GM23338 (cell line): ENCODE results near the gene SCN3A. TPM values are rescaled to one million over a fixed set of nuclear protein-coding genes. Genes with fewer than 3 reads are reported as not detected.

Experiments used
- ATAC-seq: fragments of 200-7000 bp; cut with Tn5 transposase; 3 replicates; pipeline ENCODE4 v1.9.1; 2020
- DNase-seq: peaks from one replicate; pipeline ENCODE4 v3.0.0-alpha.2; 2015; ENCODE audit warnings: low spot score
- H2AFZ ChIP-seq: fragments of 200-600 bp; sonication (generic); 2 replicates; pipeline ENCODE4 v1.8.0; 2016; ENCODE audit warnings: antibody characterized with exemption, mild to moderate bottlenecking, moderate library complexity
- H3F3A ChIP-seq: fragments of 200-600 bp; sonication (generic); replicated peaks from 2 replicates; pipeline ENCODE4 v1.8.0; 2017; ENCODE audit warnings: antibody characterized with exemption, mixed run types, low read depth
- H3K27ac ChIP-seq: fragments of 200-600 bp; sonication (generic); 2 replicates; pipeline ENCODE4 v1.6.1; 2016; ENCODE audit warnings: low read depth
- H3K27me3 ChIP-seq: fragments of 200-600 bp; sonication (generic); 2 replicates; pipeline ENCODE4 v1.8.0; 2016; ENCODE audit warnings: mild to moderate bottlenecking, mixed run types, moderate library complexity; ENCODE audit not compliant: insufficient read depth
- H3K36me3 ChIP-seq: fragments of 200-600 bp; sonication (generic); 2 replicates; pipeline ENCODE4 v1.8.0; 2016; ENCODE audit warnings: mild to moderate bottlenecking; ENCODE audit not compliant: insufficient read depth
- H3K4me1 ChIP-seq: fragments of 200-600 bp; sonication (generic); 2 replicates; pipeline ENCODE4 v1.8.0; 2016; ENCODE audit warnings: mild to moderate bottlenecking, moderate library complexity; ENCODE audit not compliant: insufficient read depth
- H3K4me2 ChIP-seq: fragments of 200-600 bp; sonication (generic); 2 replicates; pipeline ENCODE4 v1.7.1; 2017; ENCODE audit warnings: mixed run types
- H3K4me3 ChIP-seq: fragments of 200-600 bp; sonication (generic); 2 replicates; pipeline ENCODE4 v1.6.1; 2016; ENCODE audit warnings: mixed run types
- H3K79me2 ChIP-seq: fragments of 200-600 bp; sonication (generic); replicated peaks from 2 replicates; pipeline ENCODE4 v1.8.0; 2017; ENCODE audit warnings: mild to moderate bottlenecking; ENCODE audit not compliant: insufficient read depth
- H3K9me2 ChIP-seq: fragments of 200-600 bp; sonication (generic); 2 replicates; pipeline ENCODE4 v1.8.0; 2017; ENCODE audit not compliant: insufficient read depth
- H4K20me1 ChIP-seq: fragments of 200-600 bp; sonication (generic); replicated peaks from 2 replicates; pipeline ENCODE4 v1.8.0; 2017; ENCODE audit warnings: mild to moderate bottlenecking; ENCODE audit not compliant: insufficient read depth
- H3K27ac Mint-ChIP-seq: 2 replicates; pipeline ENCODE4 v1.8.0; 2020; ENCODE audit warnings: inconsistent platforms, mild to moderate bottlenecking, moderate library complexity, mixed read lengths
- H3K27me3 Mint-ChIP-seq: 3 replicates; pipeline ENCODE4 v1.8.0; 2022; ENCODE audit warnings: low read depth, mild to moderate bottlenecking, moderate library complexity, mixed read lengths, inconsistent platforms; ENCODE audit not compliant: insufficient read depth, poor library complexity
- H3K36me3 Mint-ChIP-seq: 3 replicates; pipeline ENCODE4 v1.8.0; 2021; ENCODE audit warnings: low read depth, mild to moderate bottlenecking, inconsistent platforms, moderate library complexity, mixed read lengths
- H3K4me1 Mint-ChIP-seq: 3 replicates; pipeline ENCODE4 v1.8.0; 2020; ENCODE audit warnings: mild to moderate bottlenecking, inconsistent platforms, mixed read lengths
- H3K4me3 Mint-ChIP-seq: 3 replicates; pipeline ENCODE4 v1.8.0; 2021; ENCODE audit warnings: moderate library complexity, mild to moderate bottlenecking, inconsistent platforms, mixed read lengths
- H3K9me3 Mint-ChIP-seq: 3 replicates; pipeline ENCODE4 v1.8.0; 2020; ENCODE audit warnings: moderate library complexity, mild to moderate bottlenecking, inconsistent platforms, mixed read lengths
- CTCF ChIP-seq, 2 experiments: fragments of 200-600 bp in 1 of 2; sonication (generic) in 1 of 2; conservative IDR thresholded peaks; 2 replicates each; pipeline versions ENCODE4 v1.5.1 to v1.6.1; 2016 to 2017; ENCODE audit warnings: antibody characterized with exemption in 2 of 2, low read depth in 2 of 2, mild to moderate bottlenecking in 2 of 2, moderate library complexity in 1 of 2
- ETS1 ChIP-seq: IDR thresholded peaks from 2 replicates; pipeline ENCODE4 v1.6.1; 2016; ENCODE audit warnings: antibody characterized with exemption
- EZH2 ChIP-seq: fragments of 200-600 bp; sonication (generic); IDR thresholded peaks from one replicate; pipeline ENCODE4 v1.8.0; 2017; ENCODE audit warnings: antibody characterized with exemption, mild to moderate bottlenecking, low read depth; ENCODE audit not compliant: unreplicated experiment
- EZH2phosphoT487 ChIP-seq: fragments of 200-600 bp; sonication (generic); IDR thresholded peaks from one replicate; pipeline ENCODE4 v1.8.1; 2018; ENCODE audit warnings: antibody characterized with exemption; ENCODE audit not compliant: unreplicated experiment
- JUNB ChIP-seq: IDR thresholded peaks from one replicate; pipeline ENCODE4 v1.6.1; 2016; ENCODE audit warnings: antibody characterized with exemption; ENCODE audit not compliant: unreplicated experiment
- NANOG ChIP-seq: IDR thresholded peaks from 2 replicates; pipeline ENCODE4 v1.6.1; 2016; ENCODE audit warnings: antibody characterized with exemption, borderline replicate concordance
- POLR2AphosphoS5 ChIP-seq: IDR thresholded peaks from 2 replicates; pipeline ENCODE4 v1.6.1; 2016; ENCODE audit warnings: antibody characterized with exemption, low read depth
- STAT1 ChIP-seq: IDR thresholded peaks from one replicate; pipeline ENCODE4 v1.6.1; 2016; ENCODE audit warnings: antibody characterized with exemption; ENCODE audit not compliant: unreplicated experiment
- ZNF114 ChIP-seq: fragments of 250-450 bp; sonication (Bioruptor Pico); IDR thresholded peaks from 2 replicates; pipeline ENCODE4 v1.5.0; 2020; ENCODE audit warnings: mild to moderate bottlenecking, moderate library complexity
- ZNF331 ChIP-seq: fragments of 250-450 bp; sonication (Bioruptor Pico); IDR thresholded peaks from 2 replicates; pipeline ENCODE4 v1.5.0; 2020; ENCODE audit warnings: low read depth, mild to moderate bottlenecking, moderate library complexity
- ZNF462 ChIP-seq: fragments of 250-450 bp; sonication (Bioruptor Pico); IDR thresholded peaks from 2 replicates; pipeline ENCODE4 v1.5.0; 2020; ENCODE audit warnings: mild to moderate bottlenecking, moderate library complexity
- polyA plus RNA-seq: library from polyadenylated mRNA; unstranded; fragments of >200 nt; fragmentation: Nextera tagmentation; extraction: Ambion mirVana; gene quantifications from 2 replicates; pipeline ENCODE4 v1.2.1, GENCODE V29; 2016
- total RNA-seq: library from RNA; depleted of rRNA; stranded (reverse); fragments of >200 nt; shearing (Covaris generic); gene quantifications from 2 replicates; pipeline ENCODE4 v1.2.3, GENCODE V29; 2014

SCN3A gene
- total and polyA plus RNA-seq, 2 experiments from 2014 or later: 0.66 TPM; not detected in 1

GRCh38 chr2:165112133-165112573, 91.7 kb downstream of the SCN3A start:
- Mint-ChIP-seq H3K27ac (no peak overlapping the region), H3K27me3 (no peaks in the 10 kb centered on the region), H3K9me3 (no peaks in the 10 kb centered on the region), H3K36me3 (no peaks in the 10 kb centered on the region), H3K4me3 (no peak overlapping the region), H3K4me1 (peaks cover 12% of the 10 kb centered on the region)
- ATAC-seq (no peak), DNase-seq (no peak)
- TF ChIP-seq CTCF (conservative IDR thresholded peaks at IDR 0.05; ENCODE audit: low read depth in 2 of 2) (no peak), NANOG (no peak), ZNF331 (CRISPR knock-in tag) (no peak), POLR2AphosphoS5 (no peak), ETS1 (no peak), EZH2phosphoT487 (no peak), STAT1 (no peak), EZH2 (no peak), JUNB (no peak), ZNF114 (CRISPR knock-in tag) (no peak), ZNF462 (CRISPR knock-in tag) (no peak)
- Histone ChIP-seq H3K27me3 (no peaks in the 10 kb centered on the region), H3K4me3 (no peak overlapping the region), H3K27ac (no peak overlapping the region), H3K4me1 (peaks cover 8% of the 10 kb centered on the region), H3K9me2 (no peaks in the 10 kb centered on the region), H2AFZ (no peak overlapping the region), H3F3A (no peaks in the 10 kb centered on the region), H3K79me2 (no peaks in the 10 kb centered on the region), H3K4me2 (no peak overlapping the region), H4K20me1 (no peaks in the 10 kb centered on the region), H3K36me3 (no peaks in the 10 kb centered on the region)
